Pons (tissue), 1 donor: ENCODE measurements around the gene KCNC2.

Experiments used
- DNase-seq: peaks from one replicate; pipeline ENCODE4 v3.0.0-alpha.2; 2016; ENCODE audit warnings: low spot score

The KCNC2 gene

DNA sequence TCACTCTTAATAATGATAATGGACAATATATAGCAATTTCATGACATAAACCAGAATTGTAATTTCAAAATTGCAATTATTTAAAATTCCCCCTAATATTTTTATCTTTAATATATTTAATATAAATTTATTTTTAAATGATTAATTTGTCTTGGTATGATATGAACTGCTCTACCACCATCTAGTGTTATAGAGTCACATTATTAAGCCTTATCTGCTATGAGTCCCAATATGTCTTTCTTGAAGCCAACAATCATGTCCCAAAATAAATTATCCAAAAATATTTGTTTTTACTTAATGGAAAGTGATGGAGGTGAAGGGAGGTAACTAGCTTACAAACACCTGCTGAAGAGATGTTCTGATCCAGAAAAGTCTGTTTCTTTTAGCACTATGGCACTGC is 151.4 kb downstream of the KCNC2 start:
- DNase-seq, result no peak

DNA sequence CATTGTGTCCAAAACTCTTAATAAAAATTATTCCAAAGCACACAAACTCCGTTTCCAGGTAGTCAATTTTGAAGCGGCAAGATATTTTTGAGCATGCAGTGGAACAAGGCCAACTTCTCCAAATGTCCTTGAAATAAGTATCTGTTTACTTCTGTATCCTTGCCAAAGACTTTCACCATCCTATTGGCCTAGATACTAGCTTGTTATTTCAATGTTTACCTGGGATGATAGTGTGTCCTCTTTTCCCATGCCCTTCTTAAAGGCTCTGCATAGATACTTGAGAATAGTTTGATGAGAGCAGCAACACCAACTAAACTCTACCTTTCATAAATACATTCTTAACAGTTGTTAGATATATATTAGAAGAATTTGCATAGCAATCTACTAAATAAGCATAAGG is 160.9 kb downstream of the KCNC2 start:
- DNase-seq, result no peak

DNA sequence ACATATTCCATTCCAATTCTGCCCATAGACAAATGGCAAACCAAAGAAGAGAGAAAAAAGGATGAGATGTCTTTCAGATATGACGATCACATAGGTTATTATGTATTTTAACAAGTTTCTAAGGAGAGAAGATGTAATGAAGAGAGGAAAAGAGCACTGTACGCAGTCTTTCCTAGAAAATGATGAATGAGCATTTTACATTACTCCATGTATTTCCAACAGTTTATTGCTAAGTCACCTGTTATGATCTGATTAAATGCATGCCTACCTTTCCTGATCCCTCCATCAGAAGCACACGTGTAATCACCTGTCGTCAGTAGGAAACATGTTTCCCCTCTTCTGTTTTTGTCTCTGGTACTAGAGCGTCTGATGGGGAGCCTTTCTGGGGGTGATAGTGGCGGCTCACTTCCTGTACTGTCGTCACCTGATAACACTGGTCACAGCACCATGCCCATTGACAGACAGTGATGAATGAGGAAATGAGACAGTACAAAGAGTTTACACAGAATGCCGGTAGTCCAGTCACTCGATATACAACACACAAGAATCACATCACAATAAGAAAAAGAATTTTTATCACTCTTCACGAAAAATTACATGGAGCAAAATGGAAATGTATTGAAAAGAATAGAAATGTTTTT is 161.6 kb downstream of the KCNC2 start:
- no peak for DNase-seq

DNA sequence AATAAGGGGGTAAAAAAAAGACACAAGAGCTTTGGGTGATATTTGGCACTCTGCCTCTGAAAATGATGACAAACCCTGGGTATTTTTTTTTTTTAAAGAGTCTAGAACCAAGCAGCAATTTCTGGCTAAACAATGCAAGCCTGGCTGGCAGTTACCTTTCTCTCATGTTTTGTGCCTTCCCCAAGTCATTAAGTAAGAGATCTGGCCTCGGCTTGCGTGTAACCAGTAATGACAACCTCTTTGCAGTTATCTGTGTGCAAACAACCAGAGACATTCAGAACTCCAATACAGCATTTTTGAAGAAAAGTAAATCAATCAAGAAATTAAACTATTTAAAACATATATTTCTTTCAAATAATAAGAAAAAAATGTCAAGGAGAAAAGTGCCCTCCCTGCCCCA is 167.5 kb downstream of the KCNC2 start:
- no peak for DNase-seq

DNA sequence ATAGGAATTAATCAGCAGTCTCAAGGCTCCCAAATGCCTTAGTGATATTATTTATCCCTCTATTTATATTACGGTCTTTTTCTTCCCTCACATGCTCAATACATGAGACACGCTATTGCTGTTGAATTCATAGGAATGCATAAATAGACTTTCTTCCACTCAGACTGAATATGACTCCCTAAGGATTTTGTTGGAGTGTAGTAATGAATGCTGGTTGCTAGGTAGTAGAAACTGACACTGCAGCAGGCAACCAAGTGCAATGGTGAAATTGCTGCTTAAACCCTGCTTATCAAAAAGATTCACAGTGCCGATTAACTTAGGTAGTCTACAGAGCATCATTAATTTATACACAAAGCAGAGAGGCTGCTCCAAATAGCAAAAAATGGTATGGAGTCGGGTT is 168.2 kb downstream of the KCNC2 start:
- no peak for DNase-seq

DNA sequence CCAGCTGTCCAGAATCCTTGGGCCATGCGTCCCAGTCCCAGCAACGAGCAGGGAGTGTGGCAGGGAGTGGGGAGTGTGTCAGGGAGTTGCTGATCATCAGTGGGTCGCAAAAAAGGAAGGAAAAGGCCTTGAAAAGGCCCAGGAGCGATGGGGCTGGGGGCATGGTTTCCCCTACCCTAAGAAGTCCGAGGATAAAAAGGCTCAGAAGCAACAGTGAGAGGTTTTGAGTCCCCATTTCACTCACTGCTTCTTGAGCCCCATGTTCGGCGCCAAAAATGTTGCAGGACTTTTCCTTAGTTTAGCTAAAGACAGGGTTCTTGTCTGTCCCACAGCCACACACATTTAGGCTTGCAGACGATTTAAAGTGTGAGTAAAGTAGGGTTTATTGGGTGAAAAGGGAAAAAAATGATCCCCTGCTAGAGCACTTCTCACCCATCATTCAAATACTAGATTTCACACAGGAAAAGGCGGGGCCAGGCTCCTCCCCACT is 189.5 kb downstream of the KCNC2 start:
- DNase-seq, result no peak

DNA sequence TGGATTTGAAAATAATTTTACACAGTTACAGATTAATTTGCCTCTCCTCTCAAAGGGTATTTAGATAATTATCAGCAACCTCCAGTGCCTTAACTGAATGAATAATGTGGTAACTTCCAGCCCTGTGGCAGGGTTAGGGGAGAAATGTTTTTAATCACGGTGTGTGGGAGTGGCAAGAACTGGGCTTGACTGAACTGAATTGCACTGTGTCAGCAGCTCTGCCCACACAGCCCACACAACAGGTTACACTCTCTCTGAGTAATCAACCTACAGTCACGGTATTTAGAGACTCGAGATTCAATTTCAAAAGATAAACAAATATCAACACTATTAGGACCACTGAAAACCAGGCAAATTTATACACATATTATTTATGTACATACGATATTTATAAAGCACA is 198.5 kb downstream of the KCNC2 start:
- no peak for DNase-seq

DNA sequence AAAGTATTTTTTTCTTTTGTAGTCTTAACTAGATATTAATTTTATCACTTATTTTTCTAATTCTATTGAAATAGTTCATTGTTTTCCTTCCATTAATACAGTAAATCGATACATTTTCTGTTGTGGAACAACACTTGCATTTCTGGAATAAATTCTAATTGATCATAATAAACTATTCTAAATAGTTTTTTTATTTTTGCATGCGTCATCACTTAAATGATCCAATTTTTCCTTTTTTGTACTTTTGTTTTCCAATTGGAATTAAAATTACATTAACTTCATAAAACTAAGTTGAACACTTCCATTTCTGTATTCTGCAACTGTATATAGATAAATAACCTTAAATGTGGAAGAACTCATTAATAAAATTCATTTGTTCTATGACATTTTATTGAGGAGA is 202.5 kb downstream of the KCNC2 start:
- DNase-seq, result no peak

DNA sequence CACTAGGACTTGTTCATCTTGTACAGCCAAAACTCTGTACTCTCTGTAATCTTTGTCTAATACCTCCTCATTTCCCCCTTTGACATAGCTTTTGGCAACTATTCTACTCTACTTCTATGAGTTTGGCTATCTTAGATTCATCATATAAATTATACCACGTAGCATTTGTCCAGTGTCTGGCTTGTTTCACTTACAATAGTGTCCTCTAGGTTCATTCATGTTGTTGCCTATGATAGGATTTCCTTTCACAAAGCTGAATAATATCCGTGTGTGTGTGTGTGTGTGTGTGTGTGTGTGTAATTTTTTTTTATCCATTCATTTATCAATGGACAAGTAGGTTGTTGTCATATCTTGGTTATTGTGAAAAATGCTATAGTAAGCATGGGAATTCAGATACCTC is 209.5 kb downstream of the KCNC2 start:
- DNase-seq, result no peak

DNA sequence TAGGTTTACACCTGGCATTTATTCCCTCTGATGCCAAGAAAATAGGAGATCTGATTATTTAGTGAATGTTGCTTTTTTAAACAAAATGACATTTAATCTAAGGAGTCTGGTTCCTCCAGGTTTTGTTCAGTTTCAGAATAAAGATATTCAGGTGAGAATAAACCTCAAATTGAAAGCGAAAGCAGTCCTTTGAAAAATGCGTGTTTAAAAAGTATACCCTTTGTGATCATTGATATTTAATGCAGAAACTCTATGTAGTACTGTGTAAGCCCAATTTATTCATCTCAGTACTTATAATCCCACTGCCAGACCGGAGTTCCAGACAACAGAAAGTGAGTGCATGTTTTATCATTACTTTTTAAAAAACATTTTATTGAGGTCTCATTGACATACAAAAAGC is 210.2 kb downstream of the KCNC2 start:
- DNase-seq, result no peak
